ENCODE results near the gene CCL8. TPM values are rescaled to one million over a fixed set of nuclear protein-coding genes. Genes with fewer than 3 reads are reported as not detected.

Gene CCL8
- total RNA-seq, 4 donors from 2014 or later, result 20.6 TPM; not detected in 3

- TF ChIP-seq CTCF (IDR thresholded peaks at IDR 0.05) (no peak), POLR2A (IDR thresholded peaks at IDR 0.05) (no peak)
- H3K9me3 ChIP-seq, result no peaks in the 10 kb centered on the region
- H3K36me3 ChIP-seq, result no peaks in the 10 kb centered on the region
- H3K27ac ChIP-seq, result no peak overlapping the region
- no peak for DNase-seq
- H3K27me3 ChIP-seq, result no peaks in the 10 kb centered on the region
- H3K4me3 ChIP-seq, result no peak overlapping the region
- no peaks in the 10 kb centered on the region for H3K4me1 ChIP-seq
These were observed 38.2 kb downstream of the CCL8 start for GRCh38 chr17:34357398-34357797.

GRCh38 chr17:34358631-34359030, 39.4 kb downstream of the CCL8 start:
- Histone ChIP-seq H3K4me1 (no peaks in the 10 kb centered on the region), H3K36me3 (no peaks in the 10 kb centered on the region), H3K27me3 (no peaks in the 10 kb centered on the region), H3K4me3 (no peak overlapping the region), H3K27ac (no peak overlapping the region), H3K9me3 (no peaks in the 10 kb centered on the region)
- TF ChIP-seq CTCF (IDR thresholded peaks at IDR 0.05), result no peak
- no peak for TF ChIP-seq POLR2A (IDR thresholded peaks at IDR 0.05)
- DNase-seq, result no peak

- no peak overlapping the region for H3K27ac ChIP-seq
- no peak overlapping the region for H3K4me3 ChIP-seq
- no peaks in the 10 kb centered on the region for H3K27me3 ChIP-seq
- TF ChIP-seq CTCF (IDR thresholded peaks at IDR 0.05) (no peak), POLR2A (IDR thresholded peaks at IDR 0.05) (no peak)
- H3K4me1 ChIP-seq, result no peaks in the 10 kb centered on the region
- DNase-seq, result no peak
- no peaks in the 10 kb centered on the region for H3K36me3 ChIP-seq
- H3K9me3 ChIP-seq, result no peaks in the 10 kb centered on the region
These were observed 41.5 kb downstream of the CCL8 start for GRCh38 chr17:34360601-34361270.

- H3K36me3 ChIP-seq, result no peaks in the 10 kb centered on the region
- H3K4me3 ChIP-seq, result no peak overlapping the region
- H3K27me3 ChIP-seq, result no peaks in the 10 kb centered on the region
- no peaks in the 10 kb centered on the region for H3K4me1 ChIP-seq
- no peak overlapping the region for H3K27ac ChIP-seq
- no peaks in the 10 kb centered on the region for H3K9me3 ChIP-seq
- peak; percentile 42 to 99 (median 96) for TF ChIP-seq CTCF (IDR thresholded peaks at IDR 0.05)
- no peak for TF ChIP-seq POLR2A (IDR thresholded peaks at IDR 0.05)
- peak; percentile 66 to 91 (median 83) for DNase-seq
These were observed 42.3 kb downstream of the CCL8 start for GRCh38 chr17:34361478-34362061.

GRCh38 chr17:34363183-34363661, 44.0 kb downstream of the CCL8 start, which contains the start of gene CCL1:
Gene CCL1 (minus strand): TSS chr17:34363233. CDS start chr17:34363161, 72 bp downstream.
- H3K4me3 ChIP-seq, result no peak within 1 kb of the TSS

More at GRCh38 chr17:34363183-34363661, 44.0 kb downstream of the CCL8 start, which contains the start of gene CCL1:
- no peaks in the 10 kb centered on the region for H3K4me1 ChIP-seq
- DNase-seq, result no peak
- no peaks in the 10 kb centered on the region for H3K36me3 ChIP-seq
- H3K27ac ChIP-seq, result no peak within 1 kb of the TSS
- no peaks in the 10 kb centered on the region for H3K9me3 ChIP-seq
- no peaks in the 10 kb centered on the region for H3K27me3 ChIP-seq
- no peak for TF ChIP-seq POLR2A (IDR thresholded peaks at IDR 0.05)
- no peak for TF ChIP-seq CTCF (IDR thresholded peaks at IDR 0.05)

All from Peyer's patch (tissue), 4 donors.